Urothelium cell line (cell line): Measurements from ENCODE around the gene MIR17HG.

Source experiments
- DNase-seq: peaks from one replicate; pipeline ENCODE4 v3.0.0; 2011; ENCODE audit warnings: low spot score, mixed read lengths
- FAIRE-seq: peaks from 2 replicates; lab custom pipeline; 2011; peaks lifted over from hg19 to GRCh38; lab: Jason Lieb, UNC

MIR17HG gene

GRCh38 chr13:91368101-91368500 is 20.6 kb downstream of the MIR17HG start:
- no peak for DNase-seq
- FAIRE-seq: no peak

- FAIRE-seq: no peak
- DNase-seq: peak; percentile 11
Observed at GRCh38 chr13:91368676-91369440, 21.4 kb downstream of the MIR17HG start.

- DNase-seq: peak; percentile 37
- no peak for FAIRE-seq
Observed at GRCh38 chr13:91369441-91369831, 21.9 kb downstream of the MIR17HG start.

- FAIRE-seq: no peak
- DNase-seq: no peak
Observed at GRCh38 chr13:91370501-91370900, 23.0 kb downstream of the MIR17HG start.

DNA sequence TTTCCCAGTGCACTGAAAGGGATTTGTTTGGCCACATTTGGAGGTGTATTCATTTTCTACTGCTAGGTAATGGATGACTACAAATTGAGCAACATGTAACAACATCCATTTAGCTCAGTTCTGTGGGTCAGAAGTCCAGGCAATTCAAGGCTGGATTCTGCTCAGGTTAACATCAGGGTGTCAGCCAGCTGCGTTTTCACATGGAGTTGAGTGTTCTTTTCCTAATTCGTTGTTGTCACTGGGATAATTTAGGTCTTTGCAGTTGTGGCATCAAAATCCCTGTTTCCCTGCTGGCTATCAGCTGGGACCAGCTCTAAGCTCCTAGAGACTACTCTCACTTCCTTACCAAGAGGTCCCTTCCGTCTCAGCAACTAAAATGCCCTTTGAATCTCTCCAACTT is 25.4 kb downstream of the MIR17HG start:
- no peak for FAIRE-seq
- DNase-seq: no peak

DNA sequence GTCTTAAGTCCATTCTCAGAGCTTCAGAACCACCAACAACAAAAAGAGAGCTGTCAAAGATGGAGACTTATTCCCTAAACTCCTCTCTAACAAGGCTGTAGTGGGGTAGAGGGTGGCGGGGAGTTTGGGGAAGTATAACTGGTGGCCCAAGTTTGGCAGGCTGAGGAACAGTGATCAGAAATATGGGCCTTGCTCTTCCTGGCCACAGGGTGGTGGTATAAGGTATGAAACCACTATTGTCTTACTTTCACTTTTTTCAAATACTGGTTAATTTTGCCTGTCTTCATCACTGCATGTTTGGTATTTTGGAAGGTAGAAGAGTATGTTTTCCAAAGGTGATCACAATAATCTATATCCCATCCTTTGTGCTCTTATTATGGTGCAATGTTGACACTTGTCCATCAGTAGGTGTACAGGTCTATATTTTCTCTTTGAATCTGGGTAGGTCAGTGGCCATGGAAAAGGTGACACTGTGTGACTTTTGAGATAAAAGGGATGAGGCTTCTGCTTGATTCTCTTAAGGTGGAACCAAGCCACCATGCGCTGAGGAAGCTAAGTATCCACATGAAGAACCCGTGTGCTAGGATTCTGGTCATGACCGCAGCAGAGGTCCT is 27.7 kb downstream of the MIR17HG start:
- no peak for FAIRE-seq

DNA sequence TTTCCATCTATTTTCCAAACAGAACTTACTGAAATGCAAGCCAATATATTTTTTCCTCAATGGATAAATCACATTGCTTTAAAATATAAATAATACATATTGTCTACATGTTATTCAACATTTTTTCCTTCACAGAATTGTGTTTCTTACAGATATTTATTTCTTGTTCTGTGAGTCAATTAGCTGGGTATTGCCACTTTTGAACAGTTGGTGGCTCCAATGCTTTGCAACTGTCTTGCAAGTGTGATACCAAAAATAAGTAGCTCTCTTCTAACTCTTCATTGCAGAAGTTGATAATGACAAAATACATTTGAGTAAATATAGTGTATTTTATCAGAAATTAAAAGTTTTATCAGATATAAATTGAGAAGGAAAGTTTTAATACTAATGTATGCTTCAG is 33.9 kb downstream of the MIR17HG start:
- no peak for DNase-seq
- no peak for FAIRE-seq

More for the DNA sequence above, 27.7 kb downstream of the MIR17HG start:
- DNase-seq: peak; percentile 18

GRCh38 chr13:91383836-91384235 is 36.3 kb downstream of the MIR17HG start:
- FAIRE-seq: no peak
- DNase-seq: no peak

DNA sequence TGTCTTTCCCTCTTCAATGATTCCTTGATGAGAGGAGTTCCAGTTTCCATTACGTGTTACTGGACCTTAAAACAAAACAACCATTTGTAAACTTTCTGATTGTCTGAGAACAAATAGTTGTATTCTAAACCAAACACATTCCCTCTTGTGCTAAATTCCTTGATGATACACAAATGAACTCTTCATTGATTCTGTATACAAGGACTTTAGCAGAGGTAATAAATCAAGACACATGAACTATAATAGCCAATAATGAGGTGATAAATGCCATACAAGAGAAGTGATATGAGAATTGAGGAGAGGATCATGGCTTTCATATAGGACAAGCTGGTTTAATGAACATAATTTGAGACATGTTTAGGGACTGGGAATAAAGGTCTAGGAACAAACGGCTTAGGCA is 37.4 kb downstream of the MIR17HG start:
- FAIRE-seq: no peak
- DNase-seq: no peak

- no peak for FAIRE-seq
- DNase-seq: no peak
Observed at GRCh38 chr13:91389186-91389585, 41.7 kb downstream of the MIR17HG start.

DNA sequence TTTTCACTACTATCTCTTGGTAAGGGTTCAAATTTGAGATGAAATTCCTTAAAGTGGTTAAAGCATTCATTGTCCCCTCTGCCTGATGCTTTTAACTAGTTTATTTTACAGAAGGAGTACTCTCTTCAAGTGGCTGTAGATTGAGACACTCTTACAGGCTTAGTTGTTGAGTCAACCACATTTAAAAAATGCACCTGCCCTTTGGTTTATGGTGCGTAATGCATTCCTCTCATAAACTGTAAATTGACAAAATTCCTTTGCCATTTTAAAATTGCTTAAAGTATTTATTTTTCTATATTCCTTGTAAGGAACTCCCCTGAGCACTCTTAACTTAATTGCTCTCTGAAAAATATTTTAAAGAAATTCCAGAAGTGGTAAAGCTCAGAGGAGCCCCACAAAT is 50.1 kb downstream of the MIR17HG start:
- no peak for FAIRE-seq
- DNase-seq: no peak

DNA sequence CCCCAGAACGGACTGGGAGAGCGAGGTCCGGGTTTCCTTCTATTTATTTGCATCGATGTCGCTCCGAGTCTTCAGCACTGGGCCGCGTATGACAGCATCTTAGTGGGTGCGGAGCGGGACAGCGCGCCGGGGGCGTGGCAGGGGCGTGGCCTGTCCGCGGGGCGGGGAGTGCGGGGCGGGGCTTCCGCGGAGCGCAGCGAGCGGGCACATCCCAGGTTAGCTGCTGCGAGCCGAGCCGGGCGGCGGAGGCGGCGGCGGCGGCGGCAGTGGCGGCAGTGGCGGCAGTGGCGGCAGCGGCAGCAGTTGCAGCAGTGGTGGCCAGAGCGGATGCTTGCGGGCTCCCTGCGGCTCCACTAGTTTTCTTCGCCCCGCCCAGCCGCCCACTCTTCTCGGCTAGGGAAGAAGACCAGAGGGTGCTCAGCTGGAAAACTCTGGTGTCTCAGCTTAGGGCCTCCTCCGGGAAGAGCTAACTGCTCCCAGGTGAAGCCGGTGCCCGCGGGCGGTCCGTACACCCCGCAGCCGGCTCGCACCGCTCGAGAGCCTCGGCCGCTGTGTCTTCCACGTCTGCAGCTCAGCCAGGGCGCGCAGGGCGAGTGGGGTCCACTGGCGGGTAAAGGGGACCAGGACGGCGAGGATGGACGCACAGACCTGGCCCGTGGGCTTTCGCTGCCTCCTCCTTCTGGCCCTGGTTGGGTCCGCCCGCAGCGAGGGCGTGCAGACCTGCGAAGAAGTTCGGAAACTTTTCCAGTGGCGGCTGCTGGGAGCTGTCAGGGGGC is 51.1 kb downstream of the MIR17HG start, which contains the start of gene GPC5:
Gene GPC5, plus strand, starts transcription at position 209 of the 776 bp plus-strand sequence.
- DNase-seq (peak; percentile 88), FAIRE-seq (no peak)

DNA sequence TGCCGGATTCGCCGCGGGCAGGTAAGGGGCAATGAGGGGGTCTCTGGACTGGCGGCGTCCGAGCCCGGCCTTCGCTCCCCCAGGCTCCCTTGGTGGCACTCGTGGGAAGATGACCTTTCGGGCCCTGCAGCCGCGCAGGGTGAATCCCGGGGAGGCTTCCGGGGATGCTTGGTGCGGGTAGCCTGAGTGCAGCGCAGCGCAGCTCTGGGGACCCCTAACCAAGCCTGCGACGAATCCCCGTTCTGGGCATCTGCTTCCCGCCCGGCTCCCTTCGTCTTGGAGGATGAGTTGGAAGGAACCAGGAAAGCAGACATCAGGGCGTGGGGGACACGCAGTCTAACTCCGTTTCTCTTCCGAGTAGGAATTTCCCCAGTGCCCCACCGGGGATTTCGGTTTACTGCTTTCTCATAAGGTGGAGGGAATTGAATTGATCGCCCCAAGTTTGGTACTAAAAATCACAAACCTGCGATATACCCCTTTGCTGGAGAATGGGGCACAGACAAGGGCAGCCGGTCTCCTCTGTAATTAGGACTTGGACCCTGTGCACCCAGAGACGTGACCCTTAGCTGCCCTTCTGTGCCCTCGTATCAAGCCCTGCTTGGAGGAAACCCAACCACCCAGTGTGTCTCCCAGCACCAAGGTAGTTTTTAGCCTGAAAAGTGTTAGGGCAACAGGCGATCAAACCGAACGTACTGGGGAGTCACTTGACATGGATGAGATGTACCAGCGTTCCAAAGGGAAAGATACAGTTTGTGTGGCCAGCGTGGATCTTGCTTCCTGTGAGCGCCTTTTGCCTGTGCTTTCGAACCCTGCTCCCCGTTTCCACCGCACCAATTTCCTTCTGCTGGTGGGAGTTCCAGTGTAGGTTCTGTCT is 51.9 kb downstream of the MIR17HG start:
- FAIRE-seq: no peak

GRCh38 chr13:91400063-91400399 is 52.5 kb downstream of the MIR17HG start:
- FAIRE-seq: no peak
- DNase-seq: no peak

More for the DNA sequence above, 51.9 kb downstream of the MIR17HG start:
- no peak for DNase-seq

GRCh38 chr13:91400671-91401070 is 53.2 kb downstream of the MIR17HG start:
- DNase-seq: no peak
- no peak for FAIRE-seq

DNA sequence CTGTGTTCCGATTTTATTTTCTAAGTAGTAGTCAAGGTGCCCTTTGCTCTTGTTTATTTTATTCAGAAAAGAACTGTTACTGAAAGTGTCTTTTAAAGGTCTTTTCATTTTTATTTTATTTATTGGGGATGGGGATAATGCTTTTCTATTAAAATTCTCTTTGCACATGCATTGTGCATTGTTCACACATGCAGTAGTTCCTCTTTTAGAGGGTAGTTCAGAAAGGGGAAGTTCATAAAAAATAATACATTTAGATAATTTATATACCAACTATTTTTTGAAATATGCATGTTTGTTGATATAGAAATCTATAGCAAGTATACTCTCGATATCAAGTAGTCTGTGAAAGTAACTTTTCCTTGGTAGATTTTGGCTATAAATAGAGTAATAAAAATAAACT is 54.4 kb downstream of the MIR17HG start:
- FAIRE-seq (no peak), DNase-seq (no peak)
